HG02642 (cell line): ENCODE data around the gene FHOD3.
A peak's percentile ranks its signal among the peaks of the same experiment; 100 is the strongest.

ENCODE experiments used
- ATAC-seq: cut with Tn5 transposase; IDR thresholded peaks from one replicate; pipeline ENCODE4 v1.9.1; 2021; ENCODE audit warnings: mild to moderate bottlenecking; ENCODE audit not compliant: unreplicated experiment, poor library complexity

FHOD3 gene

GRCh38 chr18:36636237-36636817, 338.8 kb downstream of the FHOD3 start:
- peak; percentile 34 for ATAC-seq

- peak; percentile 92 for ATAC-seq
Measured at GRCh38 chr18:36638224-36638623, 340.7 kb downstream of the FHOD3 start.

- no peak for ATAC-seq
Measured at GRCh38 chr18:36640021-36640952, 342.8 kb downstream of the FHOD3 start.

- no peak for ATAC-seq
Measured at GRCh38 chr18:36643061-36643460, 345.5 kb downstream of the FHOD3 start.

GRCh38 chr18:36648803-36649202, 351.3 kb downstream of the FHOD3 start:
- ATAC-seq = no peak

- ATAC-seq = no peak
Measured at GRCh38 chr18:36649205-36649604, 351.7 kb downstream of the FHOD3 start.

GRCh38 chr18:36650266-36650665, 352.8 kb downstream of the FHOD3 start:
- no peak for ATAC-seq

GRCh38 chr18:36650906-36651305, 353.4 kb downstream of the FHOD3 start:
- ATAC-seq = peak; percentile 61

- no peak for ATAC-seq
Measured at GRCh38 chr18:36652503-36652902, 355.0 kb downstream of the FHOD3 start.

GRCh38 chr18:36653141-36653869, 355.8 kb downstream of the FHOD3 start:
- no peak for ATAC-seq

- no peak for ATAC-seq
Measured at GRCh38 chr18:36653870-36654269, 356.4 kb downstream of the FHOD3 start.

GRCh38 chr18:36655074-36655473, 357.6 kb downstream of the FHOD3 start:
- no peak for ATAC-seq

- ATAC-seq = no peak
Measured at GRCh38 chr18:36655930-36656329, 358.4 kb downstream of the FHOD3 start.

GRCh38 chr18:36658611-36659010, 361.1 kb downstream of the FHOD3 start:
- no peak for ATAC-seq

GRCh38 chr18:36660311-36660710, 362.8 kb downstream of the FHOD3 start:
- ATAC-seq = no peak

GRCh38 chr18:36661999-36662398, 364.5 kb downstream of the FHOD3 start:
- ATAC-seq = no peak

GRCh38 chr18:36663312-36663711, 365.8 kb downstream of the FHOD3 start:
- ATAC-seq = no peak

GRCh38 chr18:36665952-36666351, 368.4 kb downstream of the FHOD3 start:
- no peak for ATAC-seq

- no peak for ATAC-seq
Measured at GRCh38 chr18:36667811-36668210, 370.3 kb downstream of the FHOD3 start.

GRCh38 chr18:36668349-36668748, 370.8 kb downstream of the FHOD3 start:
- ATAC-seq = no peak
